GM18526 (cell line): ENCODE measurements around the gene ZBTB32.

Experiments used
- POLR2A ChIP-seq: IDR thresholded peaks from 3 replicates; pipeline ENCODE4 v1.6.1; 2011; ENCODE audit not compliant: insufficient read length; ENCODE audit errors: extremely low read depth

ZBTB32 gene

GRCh38 chr19:35759697-35760096 lies 55.3 kb downstream of the ZBTB32 start:
- TF ChIP-seq POLR2A = no peak

GRCh38 chr19:35760711-35761349 lies 56.5 kb downstream of the ZBTB32 start:
- no peak for TF ChIP-seq POLR2A

GRCh38 chr19:35764432-35765315 lies 60.3 kb downstream of the ZBTB32 start:
- TF ChIP-seq POLR2A = no peak
